NB4 (cell line): ENCODE results near the gene OR52B6.

Experiments
- DNase-seq: peaks from one replicate; pipeline ENCODE4 v3.0.0; 2010; ENCODE audit warnings: low read depth
- H3K4me3 ChIP-seq: one replicate; pipeline ENCODE4 v1.5.1; 2011; ENCODE audit warnings: mild to moderate bottlenecking, low read depth, low read length, moderate library complexity
- MYC ChIP-seq: IDR thresholded peaks from 2 replicates; pipeline ENCODE4 v1.6.1; 2011; ENCODE audit warnings: low read depth, low read length
- POLR2A ChIP-seq: IDR thresholded peaks from 2 replicates; pipeline ENCODE4 v1.6.1; 2011; ENCODE audit warnings: mild to moderate bottlenecking; ENCODE audit not compliant: insufficient read length; ENCODE audit errors: extremely low read depth
- TF ChIP-seq, protein P1 (sequence below): IDR thresholded peaks from one replicate; pipeline ENCODE4 v1.5.1; 2012; ENCODE audit warnings: low read depth, low read length
- TF ChIP-seq, protein P2 (sequence below): IDR thresholded peaks from 2 replicates; pipeline ENCODE4 v1.6.1; 2011; ENCODE audit warnings: low read depth, low read length

Gene OR52B6

DNA sequence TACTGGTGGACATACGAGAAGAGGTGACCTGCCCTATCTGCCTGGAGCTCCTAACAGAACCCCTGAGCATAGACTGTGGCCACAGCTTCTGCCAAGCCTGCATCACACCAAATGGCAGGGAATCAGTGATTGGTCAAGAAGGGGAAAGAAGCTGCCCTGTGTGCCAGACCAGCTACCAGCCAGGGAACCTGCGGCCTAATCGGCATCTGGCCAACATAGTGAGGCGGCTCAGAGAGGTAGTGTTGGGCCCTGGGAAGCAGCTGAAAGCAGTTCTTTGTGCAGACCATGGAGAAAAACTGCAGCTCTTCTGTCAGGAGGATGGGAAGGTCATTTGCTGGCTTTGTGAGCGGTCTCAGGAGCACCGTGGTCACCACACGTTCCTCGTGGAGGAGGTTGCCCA is 22.6 kb downstream of the OR52B6 start:
- H3K4me3 ChIP-seq = no peak overlapping the region
- DNase-seq = no peak
- TF ChIP-seq, protein P1, sequence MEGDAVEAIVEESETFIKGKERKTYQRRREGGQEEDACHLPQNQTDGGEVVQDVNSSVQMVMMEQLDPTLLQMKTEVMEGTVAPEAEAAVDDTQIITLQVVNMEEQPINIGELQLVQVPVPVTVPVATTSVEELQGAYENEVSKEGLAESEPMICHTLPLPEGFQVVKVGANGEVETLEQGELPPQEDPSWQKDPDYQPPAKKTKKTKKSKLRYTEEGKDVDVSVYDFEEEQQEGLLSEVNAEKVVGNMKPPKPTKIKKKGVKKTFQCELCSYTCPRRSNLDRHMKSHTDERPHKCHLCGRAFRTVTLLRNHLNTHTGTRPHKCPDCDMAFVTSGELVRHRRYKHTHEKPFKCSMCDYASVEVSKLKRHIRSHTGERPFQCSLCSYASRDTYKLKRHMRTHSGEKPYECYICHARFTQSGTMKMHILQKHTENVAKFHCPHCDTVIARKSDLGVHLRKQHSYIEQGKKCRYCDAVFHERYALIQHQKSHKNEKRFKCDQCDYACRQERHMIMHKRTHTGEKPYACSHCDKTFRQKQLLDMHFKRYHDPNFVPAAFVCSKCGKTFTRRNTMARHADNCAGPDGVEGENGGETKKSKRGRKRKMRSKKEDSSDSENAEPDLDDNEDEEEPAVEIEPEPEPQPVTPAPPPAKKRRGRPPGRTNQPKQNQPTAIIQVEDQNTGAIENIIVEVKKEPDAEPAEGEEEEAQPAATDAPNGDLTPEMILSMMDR = no peak
- TF ChIP-seq MYC = no peak
- TF ChIP-seq, protein P2, sequence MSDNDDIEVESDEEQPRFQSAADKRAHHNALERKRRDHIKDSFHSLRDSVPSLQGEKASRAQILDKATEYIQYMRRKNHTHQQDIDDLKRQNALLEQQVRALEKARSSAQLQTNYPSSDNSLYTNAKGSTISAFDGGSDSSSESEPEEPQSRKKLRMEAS = no peak
- TF ChIP-seq POLR2A = no peak

DNA sequence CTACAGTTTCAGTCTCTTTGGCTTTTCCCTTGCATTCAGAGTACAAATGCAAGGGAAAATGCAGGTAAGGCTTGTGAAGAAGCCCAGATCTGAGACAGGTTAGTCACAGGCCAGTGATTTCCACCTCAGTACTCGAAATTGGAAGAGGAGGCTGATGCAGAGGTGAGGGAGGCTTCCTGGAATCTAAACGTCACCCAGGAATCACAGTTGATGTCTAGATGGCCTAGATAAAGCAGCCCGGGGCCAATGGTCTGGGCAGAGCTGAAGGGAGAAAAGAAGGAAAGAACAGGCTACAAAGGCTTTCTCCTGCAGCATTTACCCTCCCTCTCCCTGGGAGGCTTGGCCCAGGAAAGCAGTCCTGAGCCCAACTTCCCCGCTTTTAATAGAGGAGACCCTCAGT is 24.2 kb downstream of the OR52B6 start:
- DNase-seq = no peak
- no peak overlapping the region for H3K4me3 ChIP-seq

DNA sequence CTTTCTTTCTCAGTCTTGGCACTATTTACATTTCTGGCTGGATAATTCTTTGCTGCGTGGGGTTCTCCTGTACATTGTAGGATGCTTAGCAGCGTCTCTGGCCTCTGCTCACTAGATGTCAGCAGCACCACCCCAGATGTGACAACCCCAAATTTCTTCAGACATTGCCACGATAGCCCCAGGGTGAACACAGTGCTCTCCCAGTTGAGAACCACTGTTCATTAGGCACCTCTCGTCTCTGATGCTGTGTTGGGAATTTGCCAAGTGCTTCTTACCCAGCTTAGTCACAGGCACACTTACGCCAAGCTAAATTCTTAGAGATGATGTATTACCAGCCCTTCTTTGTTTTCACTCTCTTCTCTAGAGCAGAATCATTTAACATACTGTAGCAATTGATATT is 25.2 kb downstream of the OR52B6 start:
- no peak overlapping the region for H3K4me3 ChIP-seq
- TF ChIP-seq, protein P1 = no peak
- no peak for TF ChIP-seq MYC
- TF ChIP-seq, protein P2 = no peak
- TF ChIP-seq POLR2A = no peak
- no peak for DNase-seq

More for the DNA sequence above, 24.2 kb downstream of the OR52B6 start:
- TF ChIP-seq, protein P2 = no peak
- TF ChIP-seq, protein P1 = no peak

- DNase-seq = no peak
- no peak overlapping the region for H3K4me3 ChIP-seq
- TF ChIP-seq POLR2A = no peak
Measured at GRCh38 chr11:5608808-5609207, 28.1 kb downstream of the OR52B6 start.

- no peak overlapping the region for H3K4me3 ChIP-seq
- TF ChIP-seq, protein P2 = no peak
- TF ChIP-seq, protein P1 = no peak
- TF ChIP-seq POLR2A = no peak
- TF ChIP-seq MYC = no peak
- DNase-seq = no peak
Measured at GRCh38 chr11:5610446-5610845, 29.8 kb downstream of the OR52B6 start.

GRCh38 chr11:5611627-5612026 is 30.9 kb downstream of the OR52B6 start:
- H3K4me3 ChIP-seq = no peak overlapping the region
- no peak for DNase-seq
- no peak for TF ChIP-seq POLR2A
- TF ChIP-seq, protein P2 = no peak
- TF ChIP-seq MYC = no peak
- TF ChIP-seq, protein P1 = no peak
